PFSK-1 (cell line): ENCODE measurements around the gene SPRED1.

Source experiments
- POLR2AphosphoS5 ChIP-seq: IDR thresholded peaks from 2 replicates; pipeline ENCODE4 v1.6.1; 2012; ENCODE audit warnings: low read depth, mild to moderate bottlenecking, control low read depth, low read length, moderate library complexity
- REST ChIP-seq, 2 experiments: IDR thresholded peaks; 2 replicates each; pipeline versions ENCODE4 v1.6.1 to v1.8.0; 2011 to 2012; ENCODE audit warnings: low read depth in 2 of 2, low read length in 2 of 2, control low read depth in 1 of 2, inconsistent platforms in 1 of 2, mild to moderate bottlenecking in 1 of 2, moderate library complexity in 1 of 2; ENCODE audit not compliant: insufficient read depth in 1 of 2
- SIN3A ChIP-seq: IDR thresholded peaks from 2 replicates; pipeline ENCODE4 v1.6.1; 2012; ENCODE audit warnings: mild to moderate bottlenecking, low read length, moderate library complexity, borderline replicate concordance; ENCODE audit not compliant: insufficient read depth
- TAF1 ChIP-seq: IDR thresholded peaks from 2 replicates; pipeline ENCODE4 v1.6.1; 2012; ENCODE audit warnings: low read length, control low read depth, borderline replicate concordance; ENCODE audit not compliant: insufficient read depth

DNA sequence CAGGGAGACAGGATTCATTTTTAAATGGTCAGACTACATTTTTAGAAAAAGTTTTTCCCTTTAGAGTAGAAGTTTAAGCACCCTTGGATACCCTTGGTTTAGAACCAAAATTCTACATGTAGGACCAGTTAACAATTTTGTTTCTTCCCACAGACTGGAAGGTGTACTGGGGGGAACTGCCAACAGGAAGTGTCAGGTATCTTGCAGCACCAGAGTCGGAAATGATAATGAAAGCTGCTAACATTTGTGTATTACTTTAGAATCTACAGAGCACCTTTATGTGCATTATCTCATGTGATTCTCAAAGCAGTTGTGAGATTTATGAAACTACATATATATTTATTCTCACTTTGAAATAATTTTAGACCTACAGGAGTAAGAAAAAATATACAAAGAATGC, 21.5 kb downstream of the SPRED1 start:
- TF ChIP-seq POLR2AphosphoS5, result no peak
- TF ChIP-seq TAF1, result no peak
- no peak for TF ChIP-seq REST (IDR thresholded peaks at IDR 0.05; ENCODE audit: insufficient read depth in 1 of 2, low read depth in 2 of 2, low read length in 2 of 2)
- no peak for TF ChIP-seq SIN3A
